Heart right ventricle (tissue), 16 donors: ENCODE measurements around the gene ZC3H13. TPM values are rescaled to one million over a fixed set of nuclear protein-coding genes. Genes with fewer than 3 reads are reported as not detected.

Experiments used
- ATAC-seq, 8 donors: fragments of 200-7000 bp; cut with Tn5 transposase; one replicate each; pipeline ENCODE4 v1.9.1; 2020; ENCODE audit warnings: mild to moderate bottlenecking in 8 of 8, moderate library complexity in 8 of 8, moderate number of reproducible peaks in 1 of 8
- DNase-seq, 2 donors: peaks; one replicate each; pipeline ENCODE4 v3.0.0-alpha.2; 2020
- H3K27ac ChIP-seq, 10 donors: fragments of 200-600 bp; sonication (generic) in 2 of 10; one replicate each; pipeline versions ENCODE4 v1.5.0 to v1.8.0; 2020 to 2022; ENCODE audit warnings: mild to moderate bottlenecking in 3 of 10
- H3K27me3 ChIP-seq, 7 donors: fragments of 200-600 bp; one replicate each; pipeline ENCODE4 v1.8.0; 2021 to 2022; ENCODE audit warnings: mild to moderate bottlenecking in 2 of 7
- H3K36me3 ChIP-seq, 9 donors: fragments of 200-600 bp; sonication (generic) in 1 of 9; one replicate each; pipeline versions ENCODE4 v1.5.0 to v1.8.0; 2020 to 2022; ENCODE audit warnings: mild to moderate bottlenecking in 2 of 9
- H3K4me1 ChIP-seq, 9 donors: fragments of 200-600 bp; sonication (generic) in 1 of 9; one replicate each; pipeline versions ENCODE4 v1.5.0 to v1.8.0; 2020 to 2022; ENCODE audit warnings: mild to moderate bottlenecking in 4 of 9
- H3K4me3 ChIP-seq, 10 donors: fragments of 200-600 bp; sonication (generic) in 2 of 10; one replicate each; pipeline versions ENCODE4 v1.5.0 to v1.8.0; 2020 to 2022; ENCODE audit warnings: mild to moderate bottlenecking in 7 of 10, moderate library complexity in 2 of 10
- H3K9me3 ChIP-seq, 11 donors: fragments of 200-600 bp in 10 of 11; sonication (generic) in 2 of 11; one replicate each; pipeline versions ENCODE4 v1.5.0 to v1.8.0; 2013 to 2022; ENCODE audit warnings: mild to moderate bottlenecking in 2 of 11, control low read depth in 1 of 11, moderate library complexity in 1 of 11
- WGBS, 2 donors: extraction: QIAGEN DNeasy Blood & Tissue Kit; methylation state at CpG; one replicate each; pipeline ENCODE4 v1.1.7; 2013; ENCODE audit warnings: inconsistent platforms in 1 of 2; 5-methylcytosine and 5-hydroxymethylcytosine counted together
- intact Hi-C, 10 donors: fragments of 100-400 bp; cut with DNase I; formaldehyde crosslinking; loops; one replicate each; pipeline versions ENCODE4 v1.11.1 to v1.14.2; 2022
- polyA plus RNA-seq, 2 donors: library from polyadenylated mRNA; stranded (reverse); fragments of 200-250 nt; gene quantifications; one replicate each; pipeline ENCODE4 v1.2.3, GENCODE V29; 2013
- total RNA-seq, 10 donors: library from RNA; stranded (reverse); fragmentation: NEBNext Ultra II Directional in 3 of 10; extraction: Animal tissue kit (Norgen Biotek cat#: 25700) in 3 of 10; gene quantifications; one replicate each; pipeline versions ENCODE4 v1.2.1 to v1.2.4, GENCODE V29; 2021 to 2023
- TF ChIP-seq, protein P1 (sequence below), 9 donors: fragments of 200-600 bp; sonication (generic) in 2 of 9; IDR thresholded peaks; one replicate each; pipeline versions ENCODE4 v1.5.0 to v1.8.0; 2021 to 2022; ENCODE audit warnings: antibody characterized with exemption in 9 of 9, mild to moderate bottlenecking in 5 of 9, moderate library complexity in 1 of 9
- donor health status: Arrhythmogenic right ventricular cardiomyopathy.
- donor health status: ischemic (EF 13 %, LVEDD 7.1; RV severe dilation, severe dysfunction).
- donor health status: healthy with polysubstance abuse.
- donor health status: DM: no; HTN: yes; CAD: no.
- donor health status: DM: no; HTN: no; CAD: no.
- donor health status: ischemic (EF 25% LVEDD 6.9; RV normal size, moderate dysfunction).
- donor health status: ischemic (EF 25% LVEDD 5.7; RV mildly dilated, moderate dysfunction).
- donor health status: healthy.
- donor health status: DM: yes; HTN: yes; CAD: no.
- donor health status: Ischemic cardiomyopathy.
- donor health status: ischemic (EF 35%, LVEDD 5.7; RV mildly dilated, moderate dysfunction).
- donor health status: nonischemic (EF 11% LVEDD 7.7; RV severe dilation, severe dysfunction).
- donor health status: DM: yes; HTN: yes; CAD: no.
- donor health status: PGD.
- donor health status: ischemic (EF 29% LVEDD 5.4; RV normal size, mild dysfunction).
- donor health status: nonischemic (EF 23%, LVEDD 6.1; RV moderate dilation, normal function).

ZC3H13 gene
- total and polyA plus RNA-seq, 12 donors, result 6.7 to 50.1 (median 43.4) TPM

DNA sequence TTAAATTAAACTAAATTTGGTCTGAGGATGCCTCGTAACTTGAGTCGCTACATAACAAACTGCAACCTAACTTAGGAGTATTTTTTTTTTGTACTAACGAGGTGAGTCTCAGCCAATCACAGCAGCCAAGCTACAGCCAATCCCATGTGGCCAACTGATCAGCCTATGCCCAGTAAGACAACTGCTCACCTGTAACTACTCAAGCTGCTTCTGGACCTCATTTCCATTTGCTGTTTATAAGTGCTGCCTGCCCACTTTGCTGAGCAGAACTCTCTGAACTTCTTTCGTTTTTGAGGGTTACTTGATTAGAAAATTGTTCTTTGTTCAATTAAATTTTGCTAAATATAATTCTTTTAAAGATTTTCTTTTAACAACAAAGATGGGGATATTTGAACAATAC is 48.5 kb upstream of the ZC3H13 start:
- Histone ChIP-seq H3K27me3 (no peaks in the 10 kb centered on the region), H3K27ac (no peak overlapping the region), H3K36me3 (no peaks in the 10 kb centered on the region), H3K4me1 (peaks cover 0 to 23% (median 0%) of the 10 kb centered on the region in 9 donors), H3K4me3 (no peak overlapping the region), H3K9me3 (no peaks in the 10 kb centered on the region)
- TF ChIP-seq, protein P1, sequence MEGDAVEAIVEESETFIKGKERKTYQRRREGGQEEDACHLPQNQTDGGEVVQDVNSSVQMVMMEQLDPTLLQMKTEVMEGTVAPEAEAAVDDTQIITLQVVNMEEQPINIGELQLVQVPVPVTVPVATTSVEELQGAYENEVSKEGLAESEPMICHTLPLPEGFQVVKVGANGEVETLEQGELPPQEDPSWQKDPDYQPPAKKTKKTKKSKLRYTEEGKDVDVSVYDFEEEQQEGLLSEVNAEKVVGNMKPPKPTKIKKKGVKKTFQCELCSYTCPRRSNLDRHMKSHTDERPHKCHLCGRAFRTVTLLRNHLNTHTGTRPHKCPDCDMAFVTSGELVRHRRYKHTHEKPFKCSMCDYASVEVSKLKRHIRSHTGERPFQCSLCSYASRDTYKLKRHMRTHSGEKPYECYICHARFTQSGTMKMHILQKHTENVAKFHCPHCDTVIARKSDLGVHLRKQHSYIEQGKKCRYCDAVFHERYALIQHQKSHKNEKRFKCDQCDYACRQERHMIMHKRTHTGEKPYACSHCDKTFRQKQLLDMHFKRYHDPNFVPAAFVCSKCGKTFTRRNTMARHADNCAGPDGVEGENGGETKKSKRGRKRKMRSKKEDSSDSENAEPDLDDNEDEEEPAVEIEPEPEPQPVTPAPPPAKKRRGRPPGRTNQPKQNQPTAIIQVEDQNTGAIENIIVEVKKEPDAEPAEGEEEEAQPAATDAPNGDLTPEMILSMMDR (IDR thresholded peaks at IDR 0.05), result no peak
- ATAC-seq (no peak), DNase-seq (no peak)
- intact Hi-C loops, result no loop called here
- 82 to 89% methylated on average over 4 of the region's 4 CpGs for WGBS, 2 donors

DNA sequence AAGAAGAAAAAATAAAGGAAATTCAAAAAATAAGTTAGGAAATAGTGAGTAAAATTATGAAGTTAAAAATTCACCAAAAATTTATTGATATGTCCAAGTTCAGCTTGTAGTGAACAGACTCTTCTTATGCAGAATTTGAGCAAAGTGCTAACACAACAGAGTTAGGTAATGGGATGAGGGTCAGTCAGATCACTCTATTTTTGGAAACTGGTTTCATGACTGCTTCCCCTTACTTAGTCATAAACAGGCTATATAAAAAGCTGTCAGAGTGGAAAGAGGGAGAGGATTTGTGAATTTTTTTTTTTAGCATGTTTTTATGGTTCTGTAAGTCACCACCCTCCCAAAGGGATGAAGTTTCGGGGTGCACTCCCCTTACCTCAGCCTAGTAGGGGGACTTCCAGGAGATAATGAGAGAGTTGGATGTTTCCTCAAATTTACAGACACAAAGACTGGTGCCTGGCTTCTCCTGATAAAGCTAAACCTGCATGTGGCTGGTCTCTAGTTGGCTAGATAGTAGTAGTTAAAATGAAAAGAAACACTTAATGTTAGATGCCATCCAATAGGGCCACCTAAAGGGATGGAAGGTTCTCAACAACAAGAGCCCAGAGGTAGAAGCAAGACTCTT is 47.8 kb upstream of the ZC3H13 start:
- H3K4me1 ChIP-seq, result peaks cover 0 to 23% (median 0%) of the 10 kb centered on the region in 9 donors
- no peaks in the 10 kb centered on the region for H3K27me3 ChIP-seq
- 77 to 86% methylated on average over 1 of the region's 1 CpG for WGBS, 2 donors
- TF ChIP-seq, protein P1 (IDR thresholded peaks at IDR 0.05), result no peak
- peak in 3 of 8 donors; percentile 8 to 58 (median 45) for ATAC-seq
- no peak overlapping the region for H3K27ac ChIP-seq
- no peaks in the 10 kb centered on the region for H3K9me3 ChIP-seq
- intact Hi-C loops, result no loop called here
- no peaks in the 10 kb centered on the region for H3K36me3 ChIP-seq
- no peak for DNase-seq
- no peak overlapping the region for H3K4me3 ChIP-seq

DNA sequence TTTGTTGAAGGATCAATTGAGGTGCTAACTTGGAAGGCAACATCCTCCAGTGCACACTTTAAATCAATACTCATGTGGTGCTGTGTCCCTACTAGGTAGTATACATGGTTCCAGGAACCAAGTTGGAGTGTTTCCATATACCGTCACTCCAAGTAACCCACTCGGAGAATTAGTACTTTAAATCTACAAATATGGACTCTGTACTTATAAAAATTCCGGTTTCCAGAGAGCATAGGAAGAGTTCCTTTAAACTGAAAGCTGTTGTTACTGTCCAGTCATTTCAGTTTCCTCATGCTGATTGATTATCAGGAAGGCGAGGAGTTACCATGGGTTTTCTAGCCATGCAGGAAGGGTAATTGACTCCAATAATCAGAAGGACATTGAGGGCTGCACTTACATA is 45.1 kb upstream of the ZC3H13 start:
- no peaks in the 10 kb centered on the region for H3K9me3 ChIP-seq
- no peak for ATAC-seq
- no peak for DNase-seq
- peaks cover 0 to 2% (median 0%) of the 10 kb centered on the region in 7 donors for H3K27me3 ChIP-seq
- TF ChIP-seq, protein P1 (IDR thresholded peaks at IDR 0.05), result no peak
- no peak overlapping the region for H3K4me3 ChIP-seq
- intact Hi-C loops, result no loop called here
- no peak overlapping the region for H3K27ac ChIP-seq
- H3K36me3 ChIP-seq, result no peaks in the 10 kb centered on the region
- H3K4me1 ChIP-seq, result peaks cover 0 to 23% (median 0%) of the 10 kb centered on the region in 9 donors
- WGBS, 2 donors, result 89 to 93% methylated on average over 4 of the region's 4 CpGs

DNA sequence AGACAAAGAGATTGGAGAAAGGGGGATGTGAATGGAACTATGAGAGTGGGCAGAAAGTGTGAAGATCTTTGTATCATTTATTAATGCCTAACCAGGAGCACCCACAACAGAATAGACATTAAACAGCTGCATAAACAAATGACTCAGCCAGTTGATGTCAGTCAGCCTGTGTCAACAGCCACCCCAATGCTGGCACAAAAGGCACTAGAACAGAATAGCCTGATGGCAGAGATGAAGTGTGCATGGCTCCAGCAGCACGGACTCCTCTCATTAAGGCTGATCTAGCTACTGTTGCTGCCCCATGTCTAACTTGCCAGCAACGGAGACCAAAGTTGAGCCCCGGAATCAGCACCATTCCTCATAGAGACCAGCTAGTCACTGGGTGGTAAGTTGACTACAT is 44.5 kb upstream of the ZC3H13 start:
- H3K27me3 ChIP-seq, result peaks cover 0 to 4% (median 0%) of the 10 kb centered on the region in 7 donors
- ATAC-seq (no peak), DNase-seq (no peak)
- intact Hi-C loops, result no loop called here
- H3K36me3 ChIP-seq, result no peaks in the 10 kb centered on the region
- H3K4me1 ChIP-seq, result peaks cover 0 to 20% (median 0%) of the 10 kb centered on the region in 9 donors
- no peak overlapping the region for H3K27ac ChIP-seq
- H3K4me3 ChIP-seq, result no peak overlapping the region
- H3K9me3 ChIP-seq, result no peaks in the 10 kb centered on the region
- TF ChIP-seq, protein P1 (IDR thresholded peaks at IDR 0.05), result no peak
- WGBS, 2 donors, result 81 to 86% methylated on average over 3 of the region's 3 CpGs
